Activated naive CD4-positive, alpha-beta T cell treated with anti-CD3 and anti-CD28 coated beads for 36 hours (primary cell): ENCODE data around the gene TRAIP. TPM values are rescaled to one million over a fixed set of nuclear protein-coding genes. Genes with fewer than 3 reads are reported as not detected.
"Not testable (repeated sequence)": the region's sequence is repeated elsewhere in the genome, so short reads cannot be mapped to it uniquely, and the experiment has no call there.

Experiments
- CTCF ChIA-PET: fragments of 350-600 bp; sonication (Branson Sonifier 250); formaldehyde crosslinking; loops from one replicate; lab custom pipeline; 2021; ENCODE audit warnings: antibody characterized with exemption; lab: Charles Lee
- DNase-seq: peaks from one replicate; pipeline ENCODE4 v3.0.0-alpha.2; 2020
- H3K27ac Mint-ChIP-seq: one replicate; pipeline ENCODE4 v1.8.0; 2021; ENCODE audit warnings: mild to moderate bottlenecking, mixed read lengths
- H3K27me3 Mint-ChIP-seq: one replicate; pipeline ENCODE4 v1.8.0; 2021; ENCODE audit warnings: low read depth, mixed read lengths
- H3K36me3 Mint-ChIP-seq: one replicate; pipeline ENCODE4 v1.8.0; 2021; ENCODE audit warnings: low read depth, mixed read lengths
- H3K4me1 Mint-ChIP-seq: one replicate; pipeline ENCODE4 v1.8.0; 2021; ENCODE audit warnings: low read depth, mixed read lengths
- H3K4me3 Mint-ChIP-seq: one replicate; pipeline ENCODE4 v1.8.0; 2021; ENCODE audit warnings: mild to moderate bottlenecking, moderate library complexity, mixed read lengths
- H3K9me3 Mint-ChIP-seq: one replicate; pipeline ENCODE4 v1.8.0; 2021; ENCODE audit warnings: mixed read lengths
- intact Hi-C: fragments of 100-400 bp; cut with micrococcal nuclease; formaldehyde crosslinking; loops from one replicate; pipeline ENCODE4 v1.15.1; 2023
- total RNA-seq, 2 experiments: library from RNA; stranded (reverse); gene quantifications; one replicate each; pipeline ENCODE4 v1.2.3, GENCODE V29; 2021

TRAIP gene
- total RNA-seq, 2 experiments from 2014 or later: 21.5 to 25.7 TPM

DNA sequence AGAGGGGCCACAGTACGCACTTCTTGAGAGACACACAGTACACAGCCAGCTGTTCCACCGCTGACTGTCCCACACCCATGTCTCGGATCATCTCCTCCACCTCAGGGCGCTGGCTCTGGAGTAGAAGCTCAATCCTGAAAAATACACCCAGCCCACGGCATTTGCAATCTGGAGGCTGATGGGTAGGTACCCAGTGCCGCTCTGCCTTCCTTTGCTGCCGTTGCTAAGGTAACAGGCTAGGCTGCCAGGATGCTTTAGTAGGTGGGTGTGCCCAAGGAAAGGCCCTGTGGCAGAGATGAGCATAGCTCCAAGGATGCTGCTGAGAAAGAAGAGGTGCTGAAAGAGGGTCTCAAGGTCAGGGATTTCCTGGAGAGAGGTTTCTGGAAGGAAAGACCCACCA is 14.6 kb downstream of the TRAIP start:
- DNase-seq: no peak
- Mint-ChIP-seq H3K4me3 (no peak overlapping the region), H3K27me3 (no peaks in the 10 kb centered on the region), H3K4me1 (no peaks in the 10 kb centered on the region), H3K27ac (no peak overlapping the region), H3K36me3 (peaks cover 16% of the 10 kb centered on the region), H3K9me3 (no peaks in the 10 kb centered on the region)
- CTCF ChIA-PET: interaction anchor here (0.6 to 8.7 kb wide), 4 partner anchors 38 to 702 kb away, joined by 3 to 165 read pairs (median 3); partner anchors contain the start of genes CDHR4 and INKA1
- intact Hi-C loops: no loop called here

DNA sequence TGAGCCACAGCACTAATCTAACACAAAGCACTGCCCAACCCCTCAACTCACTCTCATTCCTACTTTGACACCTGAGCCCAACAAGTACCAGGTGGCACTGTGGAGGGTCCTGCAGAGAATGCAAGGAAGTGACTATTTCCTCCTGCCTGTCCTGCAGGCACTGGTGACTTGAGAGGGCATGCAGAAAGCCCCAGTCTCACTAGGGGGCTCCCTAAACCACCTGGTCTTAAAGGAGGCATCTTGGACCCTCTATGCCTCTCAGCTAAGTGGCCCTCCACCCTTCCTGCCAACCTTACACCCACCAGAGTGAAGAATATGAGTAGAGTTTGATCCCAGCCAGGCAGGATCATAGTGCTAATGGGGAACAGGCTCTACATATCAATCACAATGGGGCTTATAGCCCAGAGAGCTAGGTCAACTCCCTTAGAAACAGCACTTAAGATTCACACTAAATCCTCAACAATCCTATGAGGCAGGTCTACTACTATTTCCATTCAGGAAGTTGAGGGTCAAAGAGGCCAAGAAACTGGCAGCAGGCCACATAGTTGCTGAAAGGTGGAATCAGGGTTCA is 15.2 kb downstream of the TRAIP start:
- CTCF ChIA-PET: interaction anchor here (0.6 to 8.7 kb wide), 6 partner anchors 9 to 702 kb away, joined by 3 to 165 read pairs (median 3); partner anchors contain the start of genes CDHR4 and INKA1
- no peaks in the 10 kb centered on the region for H3K9me3 Mint-ChIP-seq
- DNase-seq: peak; percentile 16
- H3K4me3 Mint-ChIP-seq: no peak overlapping the region
- no peak overlapping the region for H3K27ac Mint-ChIP-seq
- H3K27me3 Mint-ChIP-seq: no peaks in the 10 kb centered on the region
- no peaks in the 10 kb centered on the region for H3K4me1 Mint-ChIP-seq
- intact Hi-C loops: no loop called here
- H3K36me3 Mint-ChIP-seq: peaks cover 16% of the 10 kb centered on the region

DNA sequence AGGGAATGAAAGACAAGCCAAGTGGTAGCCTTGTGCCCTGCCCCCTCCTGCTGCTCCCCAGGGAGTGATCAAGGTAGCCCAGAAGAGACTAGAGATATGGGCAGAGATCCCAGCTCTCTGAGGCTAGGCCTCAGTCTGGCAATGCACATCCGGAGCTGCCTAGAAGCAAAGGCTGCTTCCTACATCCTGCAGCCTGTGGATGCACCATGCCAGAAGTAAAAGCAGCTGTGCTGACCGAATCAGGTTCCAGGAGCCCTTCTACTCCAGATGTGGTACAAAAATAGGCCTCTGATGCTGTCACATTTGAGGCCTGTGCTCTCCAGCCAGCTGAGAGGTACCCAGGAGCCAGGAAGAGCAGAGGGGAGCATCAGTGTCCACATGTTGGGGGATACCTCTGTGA is 16.0 kb downstream of the TRAIP start:
- H3K27ac Mint-ChIP-seq: no peak overlapping the region
- no peak overlapping the region for H3K4me3 Mint-ChIP-seq
- intact Hi-C loops: no loop called here
- no peaks in the 10 kb centered on the region for H3K4me1 Mint-ChIP-seq
- peaks cover 12% of the 10 kb centered on the region for H3K36me3 Mint-ChIP-seq
- no peaks in the 10 kb centered on the region for H3K27me3 Mint-ChIP-seq
- DNase-seq: no peak
- CTCF ChIA-PET: interaction anchor here (0.8 to 8.7 kb wide), 8 partner anchors 8 to 320 kb away, joined by 3 to 165 read pairs (median 6); partner anchors contain the start of genes CDHR4, INKA1 and IP6K1
- no peaks in the 10 kb centered on the region for H3K9me3 Mint-ChIP-seq

DNA sequence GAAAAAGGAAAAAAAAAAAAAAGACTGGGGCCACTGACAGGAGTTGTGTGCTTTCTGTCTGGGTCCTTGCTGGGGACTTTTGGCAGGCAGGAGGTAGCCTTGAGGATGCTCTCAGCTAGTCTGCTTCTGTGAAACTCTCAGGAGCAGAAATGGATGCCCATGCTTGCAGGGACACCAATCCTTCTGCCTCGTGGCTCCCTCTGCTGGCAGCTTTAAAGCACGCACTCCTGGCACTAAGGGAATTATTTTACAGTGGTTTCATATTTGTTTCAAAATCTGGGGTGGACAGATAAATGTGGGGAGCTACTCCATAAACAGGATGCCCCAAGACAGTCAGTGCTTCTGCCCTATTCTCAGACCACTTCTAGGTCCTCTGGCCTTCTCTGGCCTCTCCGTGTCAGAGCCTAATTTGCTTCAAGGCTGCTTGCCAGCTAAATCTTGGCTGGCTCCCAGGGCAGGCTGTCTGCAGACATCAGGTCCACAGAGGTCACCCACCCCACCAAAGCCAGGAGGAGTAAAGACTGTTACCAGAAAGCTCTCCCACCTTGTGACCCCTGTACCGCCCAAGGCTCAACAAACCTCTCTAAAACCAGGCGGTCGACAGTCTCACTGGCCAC is 17.1 kb downstream of the TRAIP start:
- H3K36me3 Mint-ChIP-seq: peaks cover 14% of the 10 kb centered on the region
- CTCF ChIA-PET: interaction anchor here (0.6 to 8.7 kb wide), 46 partner anchors 8 to 659 kb away, joined by 3 to 165 read pairs (median 4); partner anchors contain the start of genes AMIGO3, CDHR4, INKA1 and IP6K1
- no peaks in the 10 kb centered on the region for H3K9me3 Mint-ChIP-seq
- no peak overlapping the region for H3K4me3 Mint-ChIP-seq
- no peaks in the 10 kb centered on the region for H3K4me1 Mint-ChIP-seq
- no peak overlapping the region for H3K27ac Mint-ChIP-seq
- intact Hi-C loops: loop anchor here (1.0 kb wide), 5 partner anchors 37 to 300 kb away; partner anchors contain the start of gene AMIGO3
- DNase-seq: peak; percentile 89
- no peaks in the 10 kb centered on the region for H3K27me3 Mint-ChIP-seq

DNA sequence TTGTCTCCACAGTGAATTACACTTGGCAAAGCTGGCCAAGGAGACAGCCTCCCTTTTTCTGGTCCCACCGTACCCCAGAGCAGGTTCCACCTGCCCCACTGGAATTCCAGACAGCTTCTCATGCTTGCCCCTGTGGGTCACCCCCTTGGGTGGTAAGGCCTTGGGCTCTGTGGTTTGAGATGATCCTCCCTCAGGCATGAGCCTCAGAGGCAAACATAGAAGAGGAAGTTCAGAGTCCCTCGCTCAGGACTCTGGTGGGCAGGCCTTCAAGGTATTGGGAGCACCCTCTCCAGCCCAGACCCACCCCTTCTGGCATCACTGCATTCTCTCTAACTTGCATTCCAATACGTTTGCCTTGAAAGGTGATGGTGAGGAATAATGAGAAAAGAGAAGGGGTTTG is 25.0 kb downstream of the TRAIP start:
- H3K36me3 Mint-ChIP-seq: peaks cover 23% of the 10 kb centered on the region
- no peak overlapping the region for H3K27ac Mint-ChIP-seq
- no peaks in the 10 kb centered on the region for H3K4me1 Mint-ChIP-seq
- H3K9me3 Mint-ChIP-seq: no peaks in the 10 kb centered on the region
- no peak for DNase-seq
- intact Hi-C loops: no loop called here
- no peaks in the 10 kb centered on the region for H3K27me3 Mint-ChIP-seq
- CTCF ChIA-PET: no interaction called here
- no peak overlapping the region for H3K4me3 Mint-ChIP-seq

DNA sequence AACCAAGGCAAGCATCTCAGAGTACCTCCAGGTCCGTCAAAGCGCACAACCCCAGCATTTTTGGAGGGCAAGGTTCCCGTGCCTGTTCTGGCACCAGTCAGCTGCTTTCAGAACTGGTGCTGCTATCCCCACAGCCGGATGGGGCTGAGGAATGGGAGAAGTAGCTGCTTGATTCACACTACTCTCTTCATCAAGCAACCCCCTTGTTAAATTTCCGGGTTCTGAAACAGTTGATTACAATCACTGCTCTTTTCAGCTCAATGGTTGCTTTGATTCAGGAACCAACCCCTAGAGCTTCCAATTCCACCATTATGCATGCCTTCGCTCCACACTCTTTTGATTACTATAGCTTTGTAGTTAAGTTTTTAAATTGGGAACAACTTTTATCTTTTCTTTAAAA is 30.3 kb downstream of the TRAIP start:
- H3K4me3 Mint-ChIP-seq: no peak overlapping the region
- peaks cover 13% of the 10 kb centered on the region for H3K36me3 Mint-ChIP-seq
- no peaks in the 10 kb centered on the region for H3K9me3 Mint-ChIP-seq
- intact Hi-C loops: no loop called here
- no peaks in the 10 kb centered on the region for H3K27me3 Mint-ChIP-seq
- CTCF ChIA-PET: interaction anchor here (0.7 to 1.8 kb wide), 2 partner anchors 12 to 28 kb away, joined by 3 to 5 read pairs; no protein-coding TSS in a partner anchor
- no peak for DNase-seq
- H3K4me1 Mint-ChIP-seq: no peaks in the 10 kb centered on the region
- H3K27ac Mint-ChIP-seq: no peak overlapping the region

DNA sequence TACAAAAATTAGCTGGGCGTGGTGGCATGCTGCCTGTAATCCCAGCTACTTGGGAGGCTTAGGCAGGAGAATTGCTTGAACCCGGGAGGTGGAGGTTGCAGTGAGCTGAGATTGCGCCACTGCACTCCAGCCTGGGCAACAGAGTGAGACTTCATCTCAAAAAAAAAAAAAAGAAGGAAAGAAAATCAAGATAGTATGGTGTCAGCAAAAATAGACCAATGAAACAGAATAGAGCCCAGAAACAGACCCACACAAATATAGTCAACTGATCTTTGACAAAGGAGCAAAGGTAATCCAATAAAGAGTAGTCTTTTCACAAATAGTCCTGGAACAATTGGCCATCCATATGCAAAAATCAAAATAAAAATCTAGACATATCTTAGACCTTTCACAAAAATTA is 33.2 kb downstream of the TRAIP start:
- H3K4me1 Mint-ChIP-seq, intact Hi-C loops, H3K27me3 Mint-ChIP-seq, H3K4me3 Mint-ChIP-seq, H3K9me3 Mint-ChIP-seq, DNase-seq, H3K36me3 Mint-ChIP-seq, H3K27ac Mint-ChIP-seq: not testable (repeated sequence)
- CTCF ChIA-PET: interaction anchor here (1.1 to 1.8 kb wide), 2 partner anchors 16 to 21 kb away, joined by 5 to 6 read pairs; no protein-coding TSS in a partner anchor

DNA sequence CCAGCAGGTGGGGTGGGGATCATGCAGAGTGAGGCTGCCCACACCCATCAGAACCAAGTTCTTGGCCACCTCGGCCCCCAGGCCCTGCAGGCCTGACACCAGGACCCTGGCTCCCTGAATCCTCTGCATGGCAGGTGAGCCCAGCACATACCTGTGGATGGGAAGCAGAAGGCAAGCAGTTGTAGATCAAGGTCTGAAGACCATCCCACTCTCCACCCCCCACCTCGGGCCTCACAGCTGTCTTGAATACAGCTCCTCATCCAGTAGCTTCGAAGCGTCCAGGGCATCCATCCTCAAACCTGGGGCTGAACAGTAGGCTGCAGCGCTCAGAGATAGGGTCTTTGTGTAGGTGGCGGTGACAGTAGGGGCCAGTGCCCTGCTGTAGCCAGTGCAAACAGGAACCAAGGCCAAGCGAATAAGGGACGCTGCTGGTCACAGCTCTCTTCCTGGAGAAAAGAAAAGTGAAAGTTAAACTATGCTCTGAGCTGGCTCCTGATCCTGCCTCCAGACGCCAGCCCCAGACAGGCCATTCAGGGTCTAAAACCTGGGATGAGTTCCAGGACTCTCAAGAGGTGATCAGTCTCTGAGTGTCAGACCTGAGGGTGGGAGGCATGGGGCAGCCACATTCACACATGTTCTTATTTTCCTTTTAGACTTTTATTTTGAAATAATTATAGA is 42.7 kb downstream of the TRAIP start, which contains the start of gene UBA7:
Gene UBA7 (minus strand): TSS at position 457 of the 678 bp plus-strand sequence. CDS start 166 bp downstream, at position 291.
- Mint-ChIP-seq H3K27ac (peak within 1 kb of the TSS; percentile 90), H3K27me3 (no peaks in the 10 kb centered on the region), H3K4me3 (peak within 1 kb of the TSS; percentile 96), H3K9me3 (no peaks in the 10 kb centered on the region), H3K36me3 (peaks cover 3% of the 10 kb centered on the region), H3K4me1 (peaks cover 18% of the 10 kb centered on the region)
- intact Hi-C loops: loop anchor here (1.0 kb wide), 2 partner anchors 10 to 27 kb away; partner anchors contain the start of genes INKA1 and IP6K1
- CTCF ChIA-PET: interaction anchor here (0.6 to 2.3 kb wide), 6 partner anchors 8 to 141 kb away, joined by 3 to 21 read pairs (median 7); partner anchors contain the start of gene INKA1
- peak; percentile 55 for DNase-seq

DNA sequence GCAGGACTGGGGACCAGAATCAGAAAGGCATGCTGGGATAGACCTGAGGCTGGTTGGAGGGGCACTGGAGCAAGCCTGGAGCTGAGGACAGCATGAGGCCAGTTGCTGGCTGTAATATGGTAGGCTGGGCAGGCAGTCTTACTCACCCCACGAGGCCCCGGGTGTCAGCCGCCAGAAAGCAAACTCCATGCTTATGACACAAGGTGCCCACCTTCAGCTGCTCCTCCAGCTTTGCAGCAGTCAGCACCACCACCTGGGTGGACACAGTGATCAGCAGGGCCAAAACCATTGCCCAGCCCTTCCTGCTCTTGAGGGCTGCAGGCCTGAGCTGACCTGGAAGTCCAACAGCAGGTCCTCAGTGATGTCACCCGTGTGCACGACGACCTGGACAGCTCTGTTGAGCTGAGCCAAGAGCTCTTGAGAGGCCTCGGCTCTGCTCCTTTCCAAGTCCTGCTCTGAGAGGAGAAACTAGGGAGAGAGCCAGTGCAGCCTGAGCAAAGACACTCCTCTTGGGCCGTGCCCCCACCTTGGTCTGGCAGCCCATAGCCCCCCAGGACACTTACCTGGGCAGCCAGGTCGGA is 43.4 kb downstream of the TRAIP start:
- CTCF ChIA-PET: interaction anchor here (0.6 to 2.3 kb wide), 4 partner anchors 8 to 141 kb away, joined by 6 to 21 read pairs (median 8); partner anchors contain the start of gene INKA1
- Mint-ChIP-seq H3K4me3 (peak overlapping the region; percentile 96), H3K4me1 (peaks cover 25% of the 10 kb centered on the region), H3K36me3 (peaks cover 3% of the 10 kb centered on the region), H3K27me3 (no peaks in the 10 kb centered on the region), H3K9me3 (no peaks in the 10 kb centered on the region), H3K27ac (peak overlapping the region; percentile 90)
- DNase-seq: no peak
- intact Hi-C loops: loop anchor here (1.0 kb wide), 2 partner anchors 10 to 27 kb away; partner anchors contain the start of genes INKA1 and IP6K1

DNA sequence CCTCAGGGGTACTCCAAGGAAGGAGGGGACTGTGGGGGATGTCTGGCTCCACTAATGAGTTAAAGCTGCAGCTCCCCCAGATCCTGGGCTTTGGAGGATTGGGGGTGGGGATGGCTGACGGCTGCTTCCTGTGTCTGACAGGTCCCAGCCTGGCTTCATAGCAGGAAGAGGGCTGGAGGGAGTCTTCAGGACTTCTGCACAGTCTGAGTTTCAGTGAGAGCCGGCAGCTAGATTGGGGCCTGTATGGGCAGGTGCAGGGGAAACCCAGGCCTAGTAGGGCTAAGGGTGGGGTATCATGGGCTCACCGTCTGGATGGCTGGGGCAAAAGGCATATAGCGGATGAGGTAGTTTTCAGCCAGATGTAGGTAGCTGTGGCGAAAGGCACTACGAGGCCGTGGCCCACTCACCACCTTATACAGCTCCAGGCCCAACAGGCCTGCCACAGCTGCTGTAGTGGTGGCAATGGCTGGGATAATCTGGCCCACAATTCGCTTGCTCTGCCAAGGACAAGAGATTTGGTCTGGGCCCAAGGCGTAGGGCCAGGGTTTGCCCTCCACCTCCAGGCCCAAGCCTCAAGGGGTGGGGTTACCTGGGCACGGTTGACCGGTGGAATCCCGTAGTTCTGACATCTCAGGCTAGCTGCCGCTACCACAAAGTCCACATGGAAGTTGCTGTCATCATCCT is 48.8 kb downstream of the TRAIP start:
- CTCF ChIA-PET: interaction anchor here (0.5 to 11.0 kb wide), 2 partner anchors 21 to 30 kb away, joined by 4 to 165 read pairs; no protein-coding TSS in a partner anchor
- Mint-ChIP-seq H3K27me3 (no peaks in the 10 kb centered on the region), H3K4me3 (no peak overlapping the region), H3K4me1 (peaks cover 51% of the 10 kb centered on the region), H3K36me3 (peaks cover 2% of the 10 kb centered on the region), H3K27ac (peak overlapping the region; percentile 76), H3K9me3 (no peaks in the 10 kb centered on the region)
- intact Hi-C loops: no loop called here
- DNase-seq: no peak

DNA sequence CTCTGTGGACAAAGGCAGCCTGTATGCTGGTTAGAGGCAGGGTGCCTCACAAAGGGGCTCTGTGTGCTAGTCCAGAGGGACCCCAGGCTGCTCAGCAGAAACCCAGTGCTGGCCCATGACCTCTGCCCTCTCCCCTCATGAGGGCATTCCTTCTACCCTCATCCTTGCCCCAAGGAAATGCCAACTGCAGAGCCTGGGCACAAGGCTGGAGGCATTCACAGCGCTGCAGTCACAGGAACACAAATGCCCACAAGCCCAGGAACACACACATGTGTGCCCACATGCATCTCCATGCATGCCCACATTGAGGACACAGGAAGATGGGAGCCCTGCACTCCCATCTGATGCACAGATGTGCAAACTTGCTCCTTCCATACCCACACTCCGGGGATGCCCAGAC is 49.5 kb downstream of the TRAIP start:
- intact Hi-C loops: no loop called here
- Mint-ChIP-seq H3K27ac (no peak overlapping the region), H3K27me3 (peaks cover 2% of the 10 kb centered on the region), H3K4me1 (peaks cover 53% of the 10 kb centered on the region), H3K4me3 (no peak overlapping the region), H3K36me3 (peaks cover 2% of the 10 kb centered on the region), H3K9me3 (no peaks in the 10 kb centered on the region)
- DNase-seq: no peak
- CTCF ChIA-PET: interaction anchor here (0.6 to 11.0 kb wide), 2 partner anchors 16 to 31 kb away, joined by 4 to 165 read pairs; no protein-coding TSS in a partner anchor
